ENCODE results near the gene RSRC1. TPM values are rescaled to one million over a fixed set of nuclear protein-coding genes. Genes with fewer than 3 reads are reported as not detected.
A peak's percentile ranks its signal among the peaks of the same experiment; 100 is the strongest.
"Not testable (repeated sequence)": the region's sequence is repeated elsewhere in the genome, so short reads cannot be mapped to it uniquely, and the experiment has no call there.

RSRC1 gene
- polyA plus RNA-seq, 4 donors, result 31.8 to 35.4 (median 33.3) TPM

GRCh38 chr3:158495398-158495902 is 385.6 kb downstream of the RSRC1 start:
- not testable (repeated sequence) for DNase-seq (ENCODE audit: low read depth in 4 of 4, low spot score in 2 of 4)

DNA sequence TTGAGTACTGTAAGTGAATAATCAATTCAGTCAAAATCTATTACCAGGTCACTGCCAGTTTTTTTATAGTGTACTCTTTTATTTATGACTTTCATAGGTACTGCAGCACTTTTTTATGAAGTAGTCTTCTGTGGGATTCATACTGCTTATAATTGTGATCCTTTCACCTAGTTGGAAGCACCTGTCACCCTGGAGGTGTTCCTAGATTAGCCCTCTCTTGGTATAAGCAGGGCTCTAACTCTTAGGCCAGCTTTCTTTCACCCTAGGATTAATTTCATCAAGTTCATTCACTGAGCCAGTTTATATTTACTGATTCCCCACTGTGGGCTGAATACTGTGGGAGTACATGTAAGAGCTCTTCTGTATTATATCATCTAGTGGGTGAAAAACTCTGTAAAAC is 395.2 kb downstream of the RSRC1 start:
- DNase-seq (ENCODE audit: low read depth in 4 of 4, low spot score in 2 of 4), result no peak

GRCh38 chr3:158506456-158506855 is 396.6 kb downstream of the RSRC1 start:
- no peak for DNase-seq (ENCODE audit: low read depth in 4 of 4, low spot score in 2 of 4)

- DNase-seq (ENCODE audit: low read depth in 4 of 4, low spot score in 2 of 4), result no peak
Measured at GRCh38 chr3:158508481-158508880, 398.6 kb downstream of the RSRC1 start.

GRCh38 chr3:158509891-158510290 is 400.0 kb downstream of the RSRC1 start:
- no peak for DNase-seq (ENCODE audit: low read depth in 4 of 4, low spot score in 2 of 4)

DNA sequence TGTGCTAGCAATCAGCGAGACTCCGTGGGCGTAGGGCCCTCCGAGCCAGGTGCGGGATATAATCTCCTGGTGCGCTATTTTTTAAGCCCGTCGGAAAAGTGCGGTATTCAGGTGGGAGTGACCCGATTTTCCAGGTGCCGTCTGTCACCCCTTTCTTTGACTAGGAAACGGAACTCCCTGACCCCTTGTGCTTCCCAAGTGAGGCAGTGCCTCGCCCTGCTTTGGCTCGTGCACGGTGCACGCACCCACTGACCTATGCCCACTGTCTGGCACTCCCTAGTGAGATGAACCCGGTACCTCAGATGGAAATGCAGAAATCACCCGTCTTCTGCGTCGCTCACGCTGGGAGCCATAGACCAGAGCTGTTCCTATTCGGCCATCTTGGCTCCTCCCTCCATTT is 406.8 kb downstream of the RSRC1 start:
- DNase-seq (ENCODE audit: low read depth in 4 of 4, low spot score in 2 of 4), result not testable (repeated sequence)

DNA sequence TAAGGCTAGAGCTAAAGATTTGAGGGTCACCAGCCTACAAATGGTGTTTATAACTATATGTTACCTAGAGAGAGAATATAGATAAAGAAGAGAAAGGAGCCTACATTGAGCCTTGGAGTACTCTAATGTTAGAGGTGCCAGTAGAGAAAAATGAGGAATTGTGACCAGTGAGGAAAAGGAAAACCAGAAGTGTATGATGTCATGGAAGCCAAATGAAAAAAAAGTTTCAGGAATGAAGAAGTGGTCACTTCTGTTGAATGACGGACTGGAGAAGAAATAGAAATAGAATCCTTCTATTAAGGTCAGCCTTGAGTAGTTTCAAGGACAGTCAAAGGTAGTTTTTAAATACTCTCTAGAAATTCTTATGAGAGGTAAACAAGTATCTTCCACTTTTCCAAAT is 409.9 kb downstream of the RSRC1 start:
- no peak for DNase-seq (ENCODE audit: low read depth in 4 of 4, low spot score in 2 of 4)

DNA sequence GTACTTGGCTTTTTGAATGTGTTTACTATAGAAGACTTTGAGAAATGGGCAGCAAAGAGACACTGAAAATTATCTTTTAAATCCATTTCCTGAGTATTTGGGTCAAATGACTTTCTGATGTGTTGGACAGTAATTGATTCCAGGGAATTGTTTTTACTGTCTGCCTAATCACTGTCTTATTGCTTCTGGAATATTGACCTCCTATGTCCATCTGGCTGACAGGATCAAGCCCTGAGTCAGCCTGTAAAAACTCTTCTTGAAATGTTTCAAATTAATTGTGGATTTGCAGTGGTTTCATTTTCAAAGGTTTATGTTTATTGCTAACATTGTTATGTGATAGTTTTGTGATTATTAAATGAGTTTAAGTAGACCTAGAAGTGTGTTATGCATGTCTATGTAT is 410.5 kb downstream of the RSRC1 start:
- DNase-seq (ENCODE audit: low read depth in 4 of 4, low spot score in 2 of 4), result no peak

- no peak for DNase-seq (ENCODE audit: low read depth in 4 of 4, low spot score in 2 of 4)
Measured at GRCh38 chr3:158522221-158523136, 412.6 kb downstream of the RSRC1 start.

GRCh38 chr3:158528076-158528674 is 418.3 kb downstream of the RSRC1 start:
- DNase-seq (ENCODE audit: low read depth in 4 of 4, low spot score in 2 of 4), result no peak

DNA sequence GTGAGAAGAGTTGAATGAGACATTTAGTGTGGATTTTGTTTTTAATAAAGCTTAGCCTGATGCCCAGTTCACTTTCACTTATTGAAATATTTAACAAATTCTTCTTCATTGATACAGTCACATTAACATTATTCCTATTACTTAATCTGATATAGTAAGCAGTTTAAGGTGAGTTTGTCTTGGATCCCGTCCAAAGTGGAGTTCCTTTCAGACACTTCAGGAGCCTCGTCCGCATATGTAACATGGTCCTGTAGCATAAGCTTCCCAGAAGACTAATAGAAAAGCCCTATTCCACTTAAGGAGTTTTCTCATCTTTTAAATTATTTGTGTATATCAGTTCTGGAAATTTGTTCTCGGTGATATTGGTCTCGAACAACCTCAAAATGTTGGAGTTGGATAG is 421.4 kb downstream of the RSRC1 start:
- DNase-seq (ENCODE audit: low read depth in 4 of 4, low spot score in 2 of 4), result no peak

DNA sequence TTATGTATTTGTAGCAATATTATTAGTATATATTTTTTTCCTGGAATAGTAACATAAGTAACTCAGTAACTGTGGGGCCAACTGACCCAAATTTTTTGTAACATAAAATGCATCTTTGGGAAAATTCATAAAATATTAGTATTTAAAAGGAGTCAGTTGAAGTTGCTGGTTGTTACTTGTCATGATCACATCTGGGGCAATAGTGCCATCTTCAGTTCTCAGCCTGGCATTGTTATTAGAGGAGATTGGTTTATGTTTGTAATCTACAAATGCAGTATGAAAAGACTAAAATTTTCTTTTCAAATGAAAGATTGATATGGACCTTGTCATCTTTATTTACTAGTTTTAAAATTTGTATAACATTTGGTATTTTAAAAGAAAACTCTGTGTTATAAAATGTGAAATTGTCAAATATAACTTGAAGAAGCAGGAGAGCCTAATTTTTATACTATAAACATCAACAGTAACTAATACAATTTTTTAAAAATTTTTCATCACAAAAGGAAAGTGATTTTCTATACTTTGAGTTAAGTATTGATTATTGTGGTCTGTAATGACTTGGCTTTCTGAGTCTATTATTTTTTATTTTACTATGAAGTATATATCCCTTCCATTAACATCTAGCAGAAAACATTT is 422.3 kb downstream of the RSRC1 start:
- no peak for DNase-seq (ENCODE audit: low read depth in 4 of 4, low spot score in 2 of 4)

GRCh38 chr3:158535918-158536317 is 426.0 kb downstream of the RSRC1 start:
- no peak for DNase-seq (ENCODE audit: low read depth in 4 of 4, low spot score in 2 of 4)

- DNase-seq (ENCODE audit: low read depth in 4 of 4, low spot score in 2 of 4), result peak in 2 of 4 donors; percentile 20 to 23
Measured at GRCh38 chr3:158539414-158540014, 429.6 kb downstream of the RSRC1 start.

DNA sequence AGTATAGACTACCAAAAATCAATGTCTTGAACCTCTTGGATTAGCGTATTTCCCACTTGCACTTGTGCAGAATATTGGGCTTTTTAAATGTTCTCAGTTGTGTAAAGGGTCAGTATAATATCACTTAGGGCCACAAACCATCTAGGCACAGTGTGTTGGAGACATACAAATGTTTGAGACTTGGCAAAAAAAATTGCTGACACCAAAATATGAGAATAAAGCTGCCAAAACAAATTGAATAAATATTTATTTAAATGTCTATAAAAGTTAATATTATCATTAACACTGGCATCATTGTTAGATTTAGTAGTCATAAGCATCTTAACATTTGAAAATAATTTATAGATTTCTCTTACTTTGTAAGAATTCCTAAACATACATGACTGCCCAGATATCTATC is 430.2 kb downstream of the RSRC1 start:
- DNase-seq (ENCODE audit: low read depth in 4 of 4, low spot score in 2 of 4), result no peak

GRCh38 chr3:158548691-158549090 is 438.8 kb downstream of the RSRC1 start:
- DNase-seq (ENCODE audit: low read depth in 4 of 4, low spot score in 2 of 4), result no peak

DNA sequence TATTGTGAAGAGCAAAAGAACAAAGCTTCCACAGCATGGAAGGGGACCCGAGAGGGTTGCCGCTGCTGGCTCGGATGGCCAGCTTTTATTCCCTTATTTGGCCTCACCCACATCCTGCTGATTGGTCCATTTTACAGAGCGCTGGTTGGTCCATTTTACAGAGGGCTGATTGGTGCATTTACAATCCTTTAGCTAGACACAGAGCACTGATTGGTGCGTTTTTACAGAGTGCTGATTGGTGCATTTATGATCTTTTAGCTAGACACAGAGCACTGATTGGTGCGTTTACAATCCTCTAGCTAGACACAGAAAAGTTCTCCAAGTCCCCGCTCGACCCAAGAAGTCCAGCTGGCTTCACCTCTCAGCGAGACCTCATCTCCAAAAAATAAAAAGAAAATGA is 440.0 kb downstream of the RSRC1 start:
- DNase-seq (ENCODE audit: low read depth in 4 of 4, low spot score in 2 of 4), result not testable (repeated sequence)

- no peak for DNase-seq (ENCODE audit: low read depth in 4 of 4, low spot score in 2 of 4)
Measured at GRCh38 chr3:158552124-158552523, 442.2 kb downstream of the RSRC1 start.

GRCh38 chr3:158559504-158559903 is 449.6 kb downstream of the RSRC1 start:
- no peak for DNase-seq (ENCODE audit: low read depth in 4 of 4, low spot score in 2 of 4)

- DNase-seq (ENCODE audit: low read depth in 4 of 4, low spot score in 2 of 4), result no peak
Measured at GRCh38 chr3:158560979-158561378, 451.1 kb downstream of the RSRC1 start.

GRCh38 chr3:158562674-158563073 is 452.8 kb downstream of the RSRC1 start:
- DNase-seq (ENCODE audit: low read depth in 4 of 4, low spot score in 2 of 4), result no peak
